HL-60 (cell line): Measurements from ENCODE around the gene SKI.

ENCODE experiments used
- GABPA ChIP-seq: IDR thresholded peaks from 2 replicates; pipeline ENCODE4 v1.6.1; 2012; ENCODE audit warnings: low read depth
- POLR2AphosphoS5 ChIP-seq: IDR thresholded peaks from 2 replicates; pipeline ENCODE4 v1.6.1; 2012; ENCODE audit warnings: low read depth
- TF ChIP-seq, protein P1 (sequence below): IDR thresholded peaks from one replicate; pipeline ENCODE4 v1.5.1; 2011; ENCODE audit warnings: low read length, control low read depth, inconsistent platforms; ENCODE audit not compliant: insufficient read depth

GRCh38 chr1:2330035-2330434, 101.9 kb downstream of the SKI start:
- no peak for TF ChIP-seq POLR2AphosphoS5
- TF ChIP-seq, protein P1, sequence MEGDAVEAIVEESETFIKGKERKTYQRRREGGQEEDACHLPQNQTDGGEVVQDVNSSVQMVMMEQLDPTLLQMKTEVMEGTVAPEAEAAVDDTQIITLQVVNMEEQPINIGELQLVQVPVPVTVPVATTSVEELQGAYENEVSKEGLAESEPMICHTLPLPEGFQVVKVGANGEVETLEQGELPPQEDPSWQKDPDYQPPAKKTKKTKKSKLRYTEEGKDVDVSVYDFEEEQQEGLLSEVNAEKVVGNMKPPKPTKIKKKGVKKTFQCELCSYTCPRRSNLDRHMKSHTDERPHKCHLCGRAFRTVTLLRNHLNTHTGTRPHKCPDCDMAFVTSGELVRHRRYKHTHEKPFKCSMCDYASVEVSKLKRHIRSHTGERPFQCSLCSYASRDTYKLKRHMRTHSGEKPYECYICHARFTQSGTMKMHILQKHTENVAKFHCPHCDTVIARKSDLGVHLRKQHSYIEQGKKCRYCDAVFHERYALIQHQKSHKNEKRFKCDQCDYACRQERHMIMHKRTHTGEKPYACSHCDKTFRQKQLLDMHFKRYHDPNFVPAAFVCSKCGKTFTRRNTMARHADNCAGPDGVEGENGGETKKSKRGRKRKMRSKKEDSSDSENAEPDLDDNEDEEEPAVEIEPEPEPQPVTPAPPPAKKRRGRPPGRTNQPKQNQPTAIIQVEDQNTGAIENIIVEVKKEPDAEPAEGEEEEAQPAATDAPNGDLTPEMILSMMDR, result no peak
- no peak for TF ChIP-seq GABPA
